H1 (cell line): ENCODE measurements around the gene SLC25A20. TPM values are rescaled to one million over a fixed set of nuclear protein-coding genes. Genes with fewer than 3 reads are reported as not detected.

ENCODE experiments used
- CTCF ChIA-PET: fragments of 300-600 bp; sonication (Branson Sonifier 250); formaldehyde crosslinking; loops from one replicate; lab custom pipeline; 2021; ENCODE audit not compliant: partially characterized antibody; lab: Charles Lee
- POLR2A ChIA-PET: fragments of 300-600 bp; sonication (Branson Sonifier 250); formaldehyde crosslinking; loops from one replicate; lab custom pipeline; 2021; ENCODE audit warnings: inconsistent platforms; ENCODE audit not compliant: partially characterized antibody; lab: Charles Lee
- DNase-seq, 2 experiments: peaks; one replicate each; pipeline versions ENCODE4 v3.0.0 to v3.0.0-alpha.2; 2010 to 2022; ENCODE audit warnings: low spot score in 2 of 2, low read depth in 1 of 2, mixed read lengths in 1 of 2
- FAIRE-seq: peaks from 2 replicates; lab custom pipeline; 2011; peaks lifted over from hg19 to GRCh38; lab: Jason Lieb, UNC
- H2AFZ ChIP-seq: 2 replicates; pipeline ENCODE4 v1.8.1; 2012; ENCODE audit warnings: low read length, inconsistent platforms
- H2AK5ac ChIP-seq: 2 replicates; pipeline ENCODE4 v1.6.1; 2013; ENCODE audit warnings: low read depth, low read length
- H2BK120ac ChIP-seq: replicated peaks from 2 replicates; pipeline ENCODE3; 2013; ENCODE audit warnings: low read depth, low read length, inconsistent platforms
- H2BK12ac ChIP-seq: 2 replicates; pipeline ENCODE4 v1.6.1; 2013; ENCODE audit warnings: low read depth, low read length
- H2BK15ac ChIP-seq: 2 replicates; pipeline ENCODE4 v1.6.1; 2013; ENCODE audit warnings: low read length
- H2BK20ac ChIP-seq: 2 replicates; pipeline ENCODE4 v1.6.1; 2013; ENCODE audit warnings: low read length
- H2BK5ac ChIP-seq: 2 replicates; pipeline ENCODE4 v1.6.1; 2013; ENCODE audit warnings: low read depth, low read length
- H3K14ac ChIP-seq: 2 replicates; pipeline ENCODE4 v1.6.1; 2013; ENCODE audit warnings: inconsistent platforms; ENCODE audit not compliant: insufficient read length
- H3K18ac ChIP-seq: 2 replicates; pipeline ENCODE4 v1.6.1; 2013; ENCODE audit warnings: low read length; ENCODE audit errors: extremely low read depth
- H3K23ac ChIP-seq: 2 replicates; pipeline ENCODE4 v1.6.1; 2013; ENCODE audit warnings: inconsistent platforms; ENCODE audit not compliant: insufficient read length
- H3K23me2 ChIP-seq: 2 replicates; pipeline ENCODE4 v1.6.1; 2013; ENCODE audit warnings: low read depth, low read length
- H3K27ac ChIP-seq: 2 replicates; pipeline ENCODE4 v1.6.1; 2011; ENCODE audit warnings: low read depth, low read length, inconsistent platforms
- H3K27me3 ChIP-seq, 4 experiments: replicated peaks in 1 of 4; 1 replicate in 1 of 4; 2 replicates in 3 of 4; pipeline versions ENCODE4 v1.6.1 to v1.8.1; 2011 to 2013; ENCODE audit warnings: low read length in 3 of 4, mild to moderate bottlenecking in 3 of 4, inconsistent platforms in 2 of 4, mixed read lengths in 2 of 4, moderate library complexity in 1 of 4; ENCODE audit not compliant: control insufficient read depth in 3 of 4, insufficient read depth in 3 of 4; ENCODE audit errors: extremely low read depth in 1 of 4
- H3K36me3 ChIP-seq, 4 experiments: 2 replicates each; pipeline versions ENCODE4 v1.6.1 to v1.8.1; 2011 to 2013; ENCODE audit warnings: mild to moderate bottlenecking in 4 of 4, low read length in 3 of 4, moderate library complexity in 2 of 4, control low read depth in 1 of 4, inconsistent platforms in 1 of 4; ENCODE audit not compliant: insufficient read depth in 4 of 4, control insufficient read depth in 2 of 4
- H3K4ac ChIP-seq: replicated peaks from 2 replicates; pipeline ENCODE3; 2013; ENCODE audit warnings: low read length, low read depth, mixed read lengths, inconsistent platforms; ENCODE audit not compliant: insufficient read length
- H3K4me1 ChIP-seq, 4 experiments: replicated peaks in 1 of 4; 1 replicate in 1 of 4; 2 replicates in 3 of 4; pipeline versions ENCODE4 v1.6.1 to v1.8.1; 2011 to 2013; ENCODE audit warnings: low read length in 3 of 4, inconsistent platforms in 2 of 4, mixed read lengths in 1 of 4; ENCODE audit not compliant: insufficient read depth in 4 of 4, control insufficient read depth in 3 of 4
- H3K4me2 ChIP-seq, 2 experiments: 2 replicates each; pipeline versions ENCODE4 v1.6.1 to v1.8.1; 2011 to 2013; ENCODE audit warnings: low read depth in 2 of 2, low read length in 2 of 2, control low read depth in 1 of 2, inconsistent platforms in 1 of 2, mild to moderate bottlenecking in 1 of 2; ENCODE audit not compliant: insufficient read depth in 1 of 2
- H3K4me3 ChIP-seq, 4 experiments: fragments of 200-600, 300-600 bp in 1 of 4; sonication (generic), shearing (Covaris generic), sonication (Bioruptor Twin) in 1 of 4; 2 replicates each; pipeline versions ENCODE4 v1.5.1 to v1.8.1; 2011 to 2016; ENCODE audit warnings: low read length in 4 of 4, low read depth in 3 of 4, control low read depth in 2 of 4, inconsistent platforms in 2 of 4, mild to moderate bottlenecking in 2 of 4, mixed read lengths in 1 of 4, moderate library complexity in 1 of 4; ENCODE audit not compliant: insufficient read depth in 2 of 4; ENCODE audit errors: extremely low read depth in 1 of 4
- H3K56ac ChIP-seq: replicated peaks from 2 replicates; pipeline ENCODE3; 2013; ENCODE audit warnings: low read depth, mild to moderate bottlenecking, mixed read lengths, low read length, inconsistent platforms; ENCODE audit not compliant: insufficient read length
- H3K79me1 ChIP-seq: 2 replicates; pipeline ENCODE4 v1.6.1; 2013; ENCODE audit warnings: low read depth, low read length, control low read depth
- H3K79me2 ChIP-seq, 2 experiments: 2 replicates each; pipeline versions ENCODE4 v1.6.1 to v1.8.1; 2012 to 2013; ENCODE audit warnings: low read length in 2 of 2, mild to moderate bottlenecking in 2 of 2, inconsistent platforms in 1 of 2; ENCODE audit not compliant: insufficient read depth in 2 of 2, control insufficient read depth in 1 of 2
- H3K9ac ChIP-seq, 4 experiments: replicated peaks in 1 of 4; 1 replicate in 1 of 4; 2 replicates in 3 of 4; pipeline versions ENCODE4 v1.6.1 to v1.8.1; 2011 to 2013; ENCODE audit warnings: low read depth in 3 of 4, low read length in 3 of 4, control low read depth in 2 of 4, mild to moderate bottlenecking in 2 of 4, moderate library complexity in 2 of 4, inconsistent platforms in 1 of 4; ENCODE audit errors: extremely low read depth in 1 of 4
- H3K9me3 ChIP-seq, 2 experiments: 2 replicates each; pipeline versions ENCODE4 v1.6.1 to v1.8.1; 2012 to 2013; ENCODE audit warnings: mild to moderate bottlenecking in 2 of 2, moderate library complexity in 2 of 2, control low read depth in 1 of 2, inconsistent platforms in 1 of 2, low read depth in 1 of 2, low read length in 1 of 2, mixed read lengths in 1 of 2; ENCODE audit not compliant: insufficient read depth in 2 of 2
- H4K20me1 ChIP-seq, 2 experiments: replicated peaks in 1 of 2; 2 replicates each; pipeline versions ENCODE3 to v1.8.1; 2011 to 2013; ENCODE audit warnings: inconsistent platforms in 2 of 2, low read length in 2 of 2, mild to moderate bottlenecking in 1 of 2; ENCODE audit not compliant: insufficient read depth in 2 of 2, control insufficient read depth in 1 of 2
- H4K5ac ChIP-seq: 2 replicates; pipeline ENCODE4 v1.6.1; 2013; ENCODE audit warnings: low read length, low read depth, mixed read lengths, inconsistent platforms; ENCODE audit not compliant: insufficient read length
- H4K8ac ChIP-seq: 2 replicates; pipeline ENCODE4 v1.8.0; 2013; ENCODE audit warnings: mild to moderate bottlenecking, moderate library complexity, low read length, inconsistent platforms; ENCODE audit not compliant: insufficient read depth; ENCODE audit errors: extremely low read depth
- H4K91ac ChIP-seq: replicated peaks from 2 replicates; pipeline ENCODE3; 2013; ENCODE audit warnings: low read length, mixed read lengths, inconsistent platforms; ENCODE audit not compliant: insufficient read length
- ASH2L ChIP-seq: fragments of 200-600, 300-600 bp; sonication (generic); IDR thresholded peaks from one replicate; pipeline ENCODE4 v1.7.1; 2017; ENCODE audit warnings: low read length
- CTBP2 ChIP-seq: IDR thresholded peaks from 2 replicates; pipeline ENCODE4 v1.7.0; 2011; ENCODE audit warnings: borderline replicate concordance, mild to moderate bottlenecking, moderate library complexity, mixed read lengths, low read length; ENCODE audit not compliant: insufficient read depth, insufficient read length
- EGR1 ChIP-seq: IDR thresholded peaks from 2 replicates; pipeline ENCODE4 v1.6.1; 2011; ENCODE audit warnings: low read depth, low read length, borderline replicate concordance
- SP2 ChIP-seq: IDR thresholded peaks from 2 replicates; pipeline ENCODE4 v1.6.1; 2012; ENCODE audit warnings: mild to moderate bottlenecking, low read length, inconsistent platforms
- WGBS, 2 experiments: shearing (Covaris generic) in 1 of 2; methylation state at CpG; one replicate each; pipeline versions ENCODE4 v1.1.6 to v1.1.7; 2013 to 2015; ENCODE audit warnings: low lambda C conversion rate in 2 of 2, mixed read lengths in 2 of 2, inconsistent platforms in 1 of 2, low coverage in 1 of 2, missing lambda C conversion rate in 1 of 2; ENCODE audit not compliant: insufficient replicate concordance in 2 of 2, insufficient coverage in 1 of 2, insufficient read length in 1 of 2; ENCODE audit errors: extremely low coverage in 1 of 2, missing lambda C conversion rate in 1 of 2; 5-methylcytosine and 5-hydroxymethylcytosine counted together
- polyA plus RNA-seq, 7 experiments: library from polyadenylated mRNA; depleted of rRNA in 3 of 7; stranded (reverse) in 5 of 7; unstranded in 2 of 7; fragments of >200 nt in 5 of 7; fragments of 200-250 nt in 2 of 7; gene quantifications; 1 replicate in 5 of 7; 2 replicates in 1 of 7; 4 replicates in 1 of 7; pipeline versions ENCODE4 v1.2.1 to v1.2.3, GENCODE V29; 2011 to 2013; ENCODE audit warnings: missing spikeins in 2 of 7, mixed read lengths in 2 of 7
- total RNA-seq: library from RNA; stranded (reverse); fragmentation: NEBNext Ultra II Directional; extraction: Animal tissue kit (Norgen Biotek cat#: 25700); gene quantifications from 2 replicates; pipeline ENCODE4 v1.2.1, GENCODE V29; 2021

The SLC25A20 gene
- total and polyA plus RNA-seq, 2 of the 8 experiments (the other 6 are each of a cell fraction or from before 2014, with no cell fraction given) = 3.8 to 4.0 TPM

DNA sequence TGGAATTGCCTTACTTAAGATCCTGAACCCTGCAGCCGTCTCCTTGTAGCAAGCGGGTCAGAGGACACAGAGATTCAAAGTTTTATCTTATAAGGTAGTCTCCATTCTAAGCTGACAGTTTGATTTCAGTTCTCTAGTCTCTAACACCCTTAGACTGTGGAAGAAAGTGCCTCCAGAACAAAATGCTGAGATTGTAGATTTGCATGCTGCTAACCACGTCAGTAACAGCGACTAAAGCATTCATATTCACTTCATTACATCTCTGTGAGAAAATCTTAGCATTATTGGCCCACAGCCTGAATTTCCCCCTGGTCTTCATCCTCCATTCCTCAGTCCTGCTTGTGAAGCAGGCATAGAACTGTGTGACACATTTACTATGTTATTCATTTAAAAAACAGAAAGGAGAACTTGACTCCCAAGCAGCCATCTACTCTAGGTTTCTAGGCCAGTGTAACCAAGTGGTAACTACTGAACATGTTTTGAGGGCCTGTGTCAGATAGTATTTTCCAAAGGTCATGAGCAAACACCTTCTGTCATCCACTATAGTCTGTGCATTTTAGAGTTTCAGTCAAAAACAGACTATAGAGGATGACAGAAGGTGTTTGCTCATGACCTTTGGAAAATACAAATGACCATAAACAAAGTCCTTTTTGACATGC is 47.3 kb upstream of the SLC25A20 start:
- H2BK15ac ChIP-seq = no peak overlapping the region
- H3K9me3 ChIP-seq = no peaks in the 10 kb centered on the region
- no peak overlapping the region for H2AFZ ChIP-seq
- H3K23me2 ChIP-seq = no peaks in the 10 kb centered on the region
- no peak overlapping the region for H3K56ac ChIP-seq
- H2BK5ac ChIP-seq = no peak overlapping the region
- H4K8ac ChIP-seq = no peak overlapping the region
- CTCF ChIA-PET = interaction anchor here (0.8 kb wide), 1 partner anchor 206 kb away, joined by 4 read pairs; no protein-coding TSS in a partner anchor
- H3K9ac ChIP-seq = no peak overlapping the region
- H2AK5ac ChIP-seq = no peak overlapping the region
- DNase-seq (no peak), FAIRE-seq (no peak)
- H3K79me1 ChIP-seq = peaks cover 5% of the 10 kb centered on the region; the same call in 1 of the 2 replicates
- H3K23ac ChIP-seq = no peak overlapping the region
- H2BK120ac ChIP-seq = no peak overlapping the region
- no peak overlapping the region for H3K4ac ChIP-seq
- peaks cover 0 to 57% of the 10 kb centered on the region in 2 experiments; a peak in 2 of 4 replicates for H3K79me2 ChIP-seq
- POLR2A ChIA-PET = no interaction called here
- H2BK20ac ChIP-seq = no peak overlapping the region
- TF ChIP-seq SP2 (no peak), CTBP2 (no peak), EGR1 (no peak), ASH2L (no peak)
- H4K20me1 ChIP-seq = peaks cover 2% of the 10 kb centered on the region in 2 experiments
- no peak overlapping the region for H4K91ac ChIP-seq
- H3K18ac ChIP-seq = no peak overlapping the region
- H3K27ac ChIP-seq = no peak overlapping the region
- H4K5ac ChIP-seq = no peak overlapping the region
- peaks cover 0 to 3% (median 0%) of the 10 kb centered on the region in 4 experiments; a peak in 4 of 8 replicates for H3K36me3 ChIP-seq
- H3K14ac ChIP-seq = no peak overlapping the region
- H3K4me3 ChIP-seq = no peak overlapping the region
- H3K27me3 ChIP-seq = no peaks in the 10 kb centered on the region
- H2BK12ac ChIP-seq = no peak overlapping the region
- no peak overlapping the region for H3K4me2 ChIP-seq
- H3K4me1 ChIP-seq = peaks cover 0 to 7% (median 0%) of the 10 kb centered on the region in 4 experiments; a peak in 2 of 7 replicates
- WGBS, 2 experiments = 81% methylated on average over 4 of the region's 4 CpGs; no CpG with 5 or more reads in 1 of the 2 experiments
